SK-N-SH (cell line): ENCODE measurements around the gene INPPL1. TPM values are rescaled to one million over a fixed set of nuclear protein-coding genes. Genes with fewer than 3 reads are reported as not detected.

Experiments
- CTCF ChIA-PET: fragments of 300-600, 350-600 bp; formaldehyde crosslinking; extraction: SDS; loops from one replicate; lab custom pipeline; 2021; lab: Yijun Ruan, JAX
- POLR2A ChIA-PET: fragments of 350-600 bp; sonication (Branson Sonifier 250); formaldehyde crosslinking; extraction: SDS; loops from one replicate; lab custom pipeline; 2020; ENCODE audit warnings: antibody characterized with exemption, inconsistent platforms; lab: Yijun Ruan, JAX
- DNase-seq: peaks from one replicate; pipeline ENCODE4 v3.0.0; 2012
- H2AFZ ChIP-seq: fragments of 200-600 bp; sonication (generic); 2 replicates; pipeline ENCODE4 v1.8.1; 2016; ENCODE audit warnings: antibody characterized with exemption, mild to moderate bottlenecking, low read depth
- H3F3A ChIP-seq: fragments of 200-600 bp; sonication (generic); replicated peaks from 2 replicates; pipeline ENCODE3; 2016; ENCODE audit warnings: antibody characterized with exemption, mild to moderate bottlenecking; ENCODE audit not compliant: insufficient read depth
- H3K27ac ChIP-seq, 2 experiments: fragments of 200-500 bp in 1 of 2; fragments of 200-600 bp in 1 of 2; sonication (Bioruptor generic) in 1 of 2; sonication (generic), shearing (Covaris generic) in 1 of 2; 2 replicates each; pipeline versions ENCODE4 v1.5.1 to v1.6.1; 2014 to 2016; ENCODE audit warnings: low read depth in 2 of 2, inconsistent platforms in 1 of 2, low read length in 1 of 2, mild to moderate bottlenecking in 1 of 2, mixed read lengths in 1 of 2
- H3K27me3 ChIP-seq: fragments of 200-600 bp; sonication (generic), shearing (Covaris generic); 2 replicates; pipeline ENCODE4 v1.6.1; 2016; ENCODE audit warnings: mixed run types; ENCODE audit not compliant: insufficient read depth
- H3K36me3 ChIP-seq, 2 experiments: fragments of 200-500 bp in 1 of 2; fragments of 200-600 bp in 1 of 2; sonication (Bioruptor generic) in 1 of 2; sonication (generic) in 1 of 2; replicated peaks in 1 of 2; 2 replicates each; pipeline versions ENCODE3 to v1.5.1; 2014 to 2016; ENCODE audit warnings: low read length in 1 of 2, mild to moderate bottlenecking in 1 of 2; ENCODE audit not compliant: insufficient read depth in 2 of 2, control insufficient read depth in 1 of 2
- H3K4me1 ChIP-seq, 2 experiments: fragments of 200-500 bp in 1 of 2; fragments of 200-600 bp in 1 of 2; sonication (Bioruptor generic) in 1 of 2; sonication (generic), shearing (Covaris generic) in 1 of 2; 2 replicates each; pipeline versions ENCODE4 v1.5.1 to v1.6.1; 2014 to 2016; ENCODE audit warnings: low read depth in 1 of 2, low read length in 1 of 2, mixed run types in 1 of 2; ENCODE audit not compliant: insufficient read depth in 2 of 2, control insufficient read depth in 1 of 2
- H3K4me2 ChIP-seq: fragments of 200-600 bp; sonication (generic), shearing (Covaris generic); 2 replicates; pipeline ENCODE4 v1.6.1; 2017; ENCODE audit warnings: mixed run types
- H3K4me3 ChIP-seq, 2 experiments: fragments of 200-500 bp in 1 of 2; fragments of 200-600 bp in 1 of 2; sonication (Bioruptor generic) in 1 of 2; sonication (generic), shearing (Covaris generic) in 1 of 2; 2 replicates each; pipeline versions ENCODE4 v1.5.1 to v1.8.1; 2014 to 2016; ENCODE audit warnings: low read depth in 2 of 2, inconsistent platforms in 1 of 2, low read length in 1 of 2, mild to moderate bottlenecking in 1 of 2, mixed read lengths in 1 of 2, moderate library complexity in 1 of 2
- H3K79me2 ChIP-seq: fragments of 200-600 bp; sonication (generic); 2 replicates; pipeline ENCODE4 v1.8.1; 2017; ENCODE audit warnings: mild to moderate bottlenecking; ENCODE audit not compliant: insufficient read depth
- H3K9ac ChIP-seq: fragments of 200-600 bp; sonication (generic); 2 replicates; pipeline ENCODE4 v1.6.1; 2017; ENCODE audit warnings: mixed run types
- H3K9me2 ChIP-seq: fragments of 200-600 bp; sonication (generic); 2 replicates; pipeline ENCODE4 v1.6.1; 2017; ENCODE audit warnings: mixed run types
- H3K9me3 ChIP-seq: fragments of 200-600 bp; sonication (generic); 2 replicates; pipeline ENCODE4 v1.6.1; 2017; ENCODE audit warnings: mixed run types, mild to moderate bottlenecking, moderate library complexity
- H4K20me1 ChIP-seq: fragments of 200-600 bp; sonication (generic); 2 replicates; pipeline ENCODE4 v1.6.1; 2017; ENCODE audit warnings: mild to moderate bottlenecking, mixed run types; ENCODE audit not compliant: insufficient read depth
- GABPA ChIP-seq: IDR thresholded peaks from 2 replicates; pipeline ENCODE4 v1.4.0; 2012; ENCODE audit warnings: low read depth, mild to moderate bottlenecking
- MEF2A ChIP-seq: IDR thresholded peaks from 2 replicates; pipeline ENCODE4 v1.4.0; 2012; ENCODE audit warnings: low read depth, borderline replicate concordance
- NFIC ChIP-seq: IDR thresholded peaks from 2 replicates; pipeline ENCODE4 v1.4.0; 2012; ENCODE audit warnings: borderline replicate concordance
- POLR2AphosphoS5 ChIP-seq: IDR thresholded peaks from 2 replicates; pipeline ENCODE4 v1.6.1; 2012; ENCODE audit warnings: low read depth, low read length
- RAD21 ChIP-seq: IDR thresholded peaks from 2 replicates; pipeline ENCODE4 v1.6.1; 2012; ENCODE audit warnings: mild to moderate bottlenecking, low read length
- RCOR1 ChIP-seq: fragments of 150-350 bp; IDR thresholded peaks from 2 replicates; pipeline ENCODE4 v1.6.1; 2017; ENCODE audit warnings: antibody characterized with exemption, low read length
- RFX5 ChIP-seq: IDR thresholded peaks from 2 replicates; pipeline ENCODE4 v1.6.1; 2012; ENCODE audit warnings: mild to moderate bottlenecking, improper control_type of control experiment, low read length
- TCF12 ChIP-seq: IDR thresholded peaks from 2 replicates; pipeline ENCODE4 v1.4.0; 2012
- WGBS: methylation state at CpG from one replicate; pipeline ENCODE4 v1.1.6; 2017; ENCODE audit warnings: low lambda C conversion rate; 5-methylcytosine and 5-hydroxymethylcytosine counted together
- polyA plus RNA-seq, 3 experiments: library from polyadenylated mRNA; depleted of rRNA; stranded (reverse); fragments of >200 nt; gene quantifications; 2 replicates each; pipeline ENCODE4 v1.2.3, GENCODE V29; 2012
- TF ChIP-seq, protein P1 (sequence below): IDR thresholded peaks from 2 replicates; pipeline ENCODE4 v1.4.0; 2012; ENCODE audit warnings: low read depth
- TF ChIP-seq, protein P2 (sequence below): IDR thresholded peaks from 2 replicates; pipeline ENCODE4 v1.4.0; 2012; ENCODE audit warnings: low read depth, borderline replicate concordance

INPPL1 gene
- polyA plus RNA-seq, 1 of the 3 experiments (the other 2 are of a cell fraction): 123 TPM

DNA sequence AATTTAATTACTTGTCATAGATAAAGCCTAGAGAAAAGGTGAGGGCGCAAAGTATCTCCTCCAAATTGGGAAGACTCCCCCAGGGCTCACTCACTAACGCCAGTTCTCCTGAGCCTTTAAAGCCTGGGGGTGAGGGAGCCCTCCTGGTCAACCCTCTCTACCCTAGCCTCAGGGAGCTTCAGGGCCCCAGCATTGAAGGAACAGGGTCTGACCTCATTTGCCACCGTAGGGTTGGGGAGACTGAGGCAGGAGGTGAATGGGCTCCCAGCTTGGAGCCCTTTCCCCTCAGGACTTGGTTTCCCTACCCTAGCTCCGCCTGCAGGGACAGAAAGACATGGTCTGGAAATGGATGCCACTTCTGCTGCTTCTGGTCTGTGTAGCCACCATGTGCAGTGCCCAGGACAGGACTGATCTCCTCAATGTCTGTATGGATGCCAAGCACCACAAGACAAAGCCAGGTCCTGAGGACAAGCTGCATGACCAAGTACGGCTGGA lies 6.3 kb upstream of the INPPL1 start:
- no peak for TF ChIP-seq RAD21
- TF ChIP-seq RCOR1: no peak
- TF ChIP-seq TCF12: no peak
- TF ChIP-seq, protein P1, sequence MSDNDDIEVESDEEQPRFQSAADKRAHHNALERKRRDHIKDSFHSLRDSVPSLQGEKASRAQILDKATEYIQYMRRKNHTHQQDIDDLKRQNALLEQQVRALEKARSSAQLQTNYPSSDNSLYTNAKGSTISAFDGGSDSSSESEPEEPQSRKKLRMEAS: no peak
- Histone ChIP-seq H3K27me3 (peaks cover 6% of the 10 kb centered on the region; the same call in 1 of the 2 replicates), H3K9me3 (no peaks in the 10 kb centered on the region), H3K27ac (no peak overlapping the region), H3K9ac (no peak overlapping the region), H3K79me2 (no peaks in the 10 kb centered on the region), H3K4me3 (no peak overlapping the region), H4K20me1 (no peaks in the 10 kb centered on the region), H3K4me2 (no peak overlapping the region), H3K9me2 (no peaks in the 10 kb centered on the region), H3K4me1 (peaks cover 0 to 6% of the 10 kb centered on the region in 2 experiments; a peak in 1 of 4 replicates), H2AFZ (no peak overlapping the region), H3F3A (no peaks in the 10 kb centered on the region), H3K36me3 (no peaks in the 10 kb centered on the region)
- no peak for DNase-seq
- CTCF ChIA-PET: interaction anchor here (1.2 to 2.0 kb wide), 2 partner anchors 74 to 193 kb away, joined by 3 to 7 read pairs; no protein-coding TSS in a partner anchor
- POLR2A ChIA-PET: interaction anchor here (1.0 kb wide), 1 partner anchor 188 kb away, joined by 3 read pairs; no protein-coding TSS in a partner anchor
- WGBS: 57% methylated on average over 4 of the region's 5 CpGs

DNA sequence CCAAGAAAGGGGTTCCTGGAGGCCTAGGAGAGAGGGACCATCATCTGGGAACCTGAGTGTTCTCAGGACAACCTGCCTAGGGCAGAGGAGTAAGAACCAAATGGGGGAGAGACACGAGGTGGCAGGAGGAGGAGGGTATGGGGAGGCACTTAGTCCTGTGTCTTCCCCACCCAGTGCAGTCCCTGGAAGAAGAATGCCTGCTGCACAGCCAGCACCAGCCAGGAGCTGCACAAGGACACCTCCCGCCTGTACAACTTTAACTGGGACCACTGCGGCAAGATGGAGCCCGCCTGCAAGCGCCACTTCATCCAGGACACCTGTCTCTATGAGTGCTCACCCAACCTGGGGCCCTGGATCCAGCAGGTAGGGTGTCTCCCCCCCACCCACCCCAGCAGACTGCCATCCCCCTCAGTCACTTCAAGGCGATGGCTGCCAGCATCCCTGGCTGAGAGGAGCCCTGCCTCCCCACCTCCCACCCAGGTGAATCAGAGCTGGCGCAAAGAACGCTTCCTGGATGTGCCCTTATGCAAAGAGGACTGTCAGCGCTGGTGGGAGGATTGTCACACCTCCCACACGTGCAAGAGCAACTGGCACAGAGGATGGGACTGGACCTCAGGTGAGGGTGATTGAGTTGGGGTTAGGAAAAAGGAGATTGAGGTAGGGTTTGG lies 3.7 kb upstream of the INPPL1 start:
- Histone ChIP-seq H3K9me3 (no peaks in the 10 kb centered on the region), H4K20me1 (peaks cover 8% of the 10 kb centered on the region), H3K9me2 (no peaks in the 10 kb centered on the region), H3K36me3 (no peaks in the 10 kb centered on the region), H3K79me2 (peaks cover 20% of the 10 kb centered on the region), H3K4me1 (peaks cover 3 to 11% of the 10 kb centered on the region in 2 experiments; a peak in 2 of 4 replicates), H3K9ac (no peak overlapping the region), H3K27ac (no peak overlapping the region), H3K27me3 (no peaks in the 10 kb centered on the region; the same call in 1 of the 2 replicates), H2AFZ (no peak overlapping the region), H3F3A (no peaks in the 10 kb centered on the region), H3K4me2 (no peak overlapping the region), H3K4me3 (no peak overlapping the region)
- no peak for DNase-seq
- 83% methylated on average over 8 of the region's 10 CpGs for WGBS
- ChIA-PET POLR2A (interaction anchor here (1.9 kb wide), 1 partner anchor 195 kb away, joined by 5 read pairs; no protein-coding TSS in a partner anchor), CTCF (interaction anchor here (1.0 to 1.4 kb wide), 2 partner anchors 77 to 213 kb away, joined by 3 to 7 read pairs; no protein-coding TSS in a partner anchor)
- TF ChIP-seq NFIC (no peak), RFX5 (no peak), GABPA (no peak), POLR2AphosphoS5 (no peak), RCOR1 (no peak), MEF2A (no peak)
- TF ChIP-seq, protein P2, sequence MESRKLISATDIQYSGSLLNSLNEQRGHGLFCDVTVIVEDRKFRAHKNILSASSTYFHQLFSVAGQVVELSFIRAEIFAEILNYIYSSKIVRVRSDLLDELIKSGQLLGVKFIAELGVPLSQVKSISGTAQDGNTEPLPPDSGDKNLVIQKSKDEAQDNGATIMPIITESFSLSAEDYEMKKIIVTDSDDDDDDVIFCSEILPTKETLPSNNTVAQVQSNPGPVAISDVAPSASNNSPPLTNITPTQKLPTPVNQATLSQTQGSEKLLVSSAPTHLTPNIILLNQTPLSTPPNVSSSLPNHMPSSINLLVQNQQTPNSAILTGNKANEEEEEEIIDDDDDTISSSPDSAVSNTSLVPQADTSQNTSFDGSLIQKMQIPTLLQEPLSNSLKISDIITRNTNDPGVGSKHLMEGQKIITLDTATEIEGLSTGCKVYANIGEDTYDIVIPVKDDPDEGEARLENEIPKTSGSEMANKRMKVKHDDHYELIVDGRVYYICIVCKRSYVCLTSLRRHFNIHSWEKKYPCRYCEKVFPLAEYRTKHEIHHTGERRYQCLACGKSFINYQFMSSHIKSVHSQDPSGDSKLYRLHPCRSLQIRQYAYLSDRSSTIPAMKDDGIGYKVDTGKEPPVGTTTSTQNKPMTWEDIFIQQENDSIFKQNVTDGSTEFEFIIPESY: no peak
